Measurements from ENCODE around the gene TENM3.

The TENM3 gene

DNA sequence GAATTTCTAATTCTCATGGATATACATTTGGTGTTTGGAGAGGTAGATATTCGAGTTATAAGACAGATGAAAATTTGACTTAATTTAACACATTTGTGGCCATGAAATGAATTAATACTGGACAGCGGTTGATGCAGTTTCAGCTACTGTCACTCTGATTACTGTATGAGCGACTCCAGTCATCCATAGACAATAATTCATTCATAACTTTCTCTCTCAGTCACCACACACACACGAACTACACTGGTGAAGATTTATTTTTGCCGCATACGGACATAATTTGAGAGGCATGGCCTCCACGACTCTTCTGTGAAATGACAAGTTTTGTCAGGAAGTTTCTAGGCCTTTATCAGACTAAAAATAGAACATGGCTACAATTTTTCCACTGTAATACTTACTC is 177.0 kb downstream of the TENM3 start:
- no peak overlapping the region for H3K27ac ChIP-seq (ENCODE audit: extremely low read depth, low read depth, low read length)

DNA sequence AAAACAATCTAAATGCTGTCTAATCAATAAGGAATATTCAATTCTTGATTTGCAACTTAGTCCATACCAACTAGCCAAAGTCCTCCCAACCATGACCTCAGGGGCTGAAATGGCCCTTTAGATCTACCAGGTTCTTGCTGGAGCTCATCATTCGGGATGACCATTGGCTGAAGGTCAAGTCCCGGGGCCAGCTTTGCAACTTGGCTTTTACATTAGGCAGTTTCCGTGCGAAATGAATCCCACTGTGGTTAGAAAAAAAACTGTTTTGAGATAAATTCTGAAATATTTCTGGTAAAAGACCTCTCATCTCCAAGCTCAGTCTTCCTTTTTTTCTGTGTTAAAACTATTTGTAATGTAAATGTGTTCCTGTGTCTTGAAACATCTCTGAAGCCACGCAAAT is 178.6 kb downstream of the TENM3 start:
- Histone ChIP-seq H3K27ac (ENCODE audit: extremely low read depth, low read depth, low read length) (no peak overlapping the region), H3K4me1 (ENCODE audit: control insufficient read depth, insufficient read depth, low read length) (no peaks in the 10 kb centered on the region), H3K4me3 (ENCODE audit: low read depth, low read length) (no peak overlapping the region), H3K36me3 (ENCODE audit: control insufficient read depth in 2 of 2, insufficient read depth in 1 of 2, low read length in 2 of 2) (no peaks in the 10 kb centered on the region), H3K9me3 (ENCODE audit: control insufficient read depth, insufficient read depth, low read depth, low read length) (no peaks in the 10 kb centered on the region)
- ChIA-PET POLR2A (no interaction called here), CTCF (interaction anchor here (0.7 kb wide), 1 partner anchor 143 kb away, joined by 3 read pairs; no protein-coding TSS in a partner anchor)
- no peak for TF ChIP-seq ZBTB1 (tag by site-specific recombination; IDR thresholded peaks at IDR 0.05)
- TF ChIP-seq TSHZ1 (tag by site-specific recombination; IDR thresholded peaks at IDR 0.05; ENCODE audit: borderline replicate concordance), result no peak
- no peak for TF ChIP-seq ZNF521 (tag by site-specific recombination; IDR thresholded peaks at IDR 0.05)
- no peak for TF ChIP-seq ZNF140 (tag by site-specific recombination; IDR thresholded peaks at IDR 0.05)
- no peak for TF ChIP-seq ZNF501 (tag by site-specific recombination; IDR thresholded peaks at IDR 0.05)
- TF ChIP-seq ZNF26 (tag by site-specific recombination; IDR thresholded peaks at IDR 0.05), result no peak
- TF ChIP-seq, protein P1, sequence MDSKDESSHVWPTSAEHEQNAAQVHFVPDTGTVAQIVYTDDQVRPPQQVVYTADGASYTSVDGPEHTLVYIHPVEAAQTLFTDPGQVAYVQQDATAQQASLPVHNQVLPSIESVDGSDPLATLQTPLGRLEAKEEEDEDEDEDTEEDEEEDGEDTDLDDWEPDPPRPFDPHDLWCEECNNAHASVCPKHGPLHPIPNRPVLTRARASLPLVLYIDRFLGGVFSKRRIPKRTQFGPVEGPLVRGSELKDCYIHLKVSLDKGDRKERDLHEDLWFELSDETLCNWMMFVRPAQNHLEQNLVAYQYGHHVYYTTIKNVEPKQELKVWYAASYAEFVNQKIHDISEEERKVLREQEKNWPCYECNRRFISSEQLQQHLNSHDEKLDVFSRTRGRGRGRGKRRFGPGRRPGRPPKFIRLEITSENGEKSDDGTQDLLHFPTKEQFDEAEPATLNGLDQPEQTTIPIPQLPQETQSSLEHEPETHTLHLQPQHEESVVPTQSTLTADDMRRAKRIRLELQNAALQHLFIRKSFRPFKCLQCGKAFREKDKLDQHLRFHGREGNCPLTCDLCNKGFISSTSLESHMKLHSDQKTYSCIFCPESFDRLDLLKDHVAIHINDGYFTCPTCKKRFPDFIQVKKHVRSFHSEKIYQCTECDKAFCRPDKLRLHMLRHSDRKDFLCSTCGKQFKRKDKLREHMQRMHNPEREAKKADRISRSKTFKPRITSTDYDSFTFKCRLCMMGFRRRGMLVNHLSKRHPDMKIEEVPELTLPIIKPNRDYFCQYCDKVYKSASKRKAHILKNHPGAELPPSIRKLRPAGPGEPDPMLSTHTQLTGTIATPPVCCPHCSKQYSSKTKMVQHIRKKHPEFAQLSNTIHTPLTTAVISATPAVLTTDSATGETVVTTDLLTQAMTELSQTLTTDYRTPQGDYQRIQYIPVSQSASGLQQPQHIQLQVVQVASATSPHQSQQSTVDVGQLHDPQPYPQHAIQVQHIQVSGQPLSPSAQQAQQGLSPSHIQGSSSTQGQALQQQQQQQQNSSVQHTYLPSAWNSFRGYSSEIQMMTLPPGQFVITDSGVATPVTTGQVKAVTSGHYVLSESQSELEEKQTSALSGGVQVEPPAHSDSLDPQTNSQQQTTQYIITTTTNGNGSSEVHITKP (tag by site-specific recombination; IDR thresholded peaks at IDR 0.05), result no peak
- no peak for TF ChIP-seq ZNF157 (tag by site-specific recombination; IDR thresholded peaks at IDR 0.05)
- no peak for TF ChIP-seq ZNF664 (tag by site-specific recombination; IDR thresholded peaks at IDR 0.05)
- TF ChIP-seq GLIS2 (tag by site-specific recombination; IDR thresholded peaks at IDR 0.05), result no peak

More for the DNA sequence above, 177.0 kb downstream of the TENM3 start:
- POLR2A ChIA-PET, result no interaction called here
- Histone ChIP-seq H3K9me3 (ENCODE audit: control insufficient read depth, insufficient read depth, low read depth, low read length) (no peaks in the 10 kb centered on the region), H3K4me3 (ENCODE audit: low read depth, low read length) (no peak overlapping the region), H3K36me3 (ENCODE audit: control insufficient read depth in 2 of 2, insufficient read depth in 1 of 2, low read length in 2 of 2) (no peaks in the 10 kb centered on the region), H3K4me1 (ENCODE audit: control insufficient read depth, insufficient read depth, low read length) (no peaks in the 10 kb centered on the region)
- CTCF ChIA-PET, result interaction anchor here (0.6 kb wide), 1 partner anchor 1421 kb away, joined by 3 read pairs; no protein-coding TSS in a partner anchor
- TF ChIP-seq ZNF449 (tag by site-specific recombination; IDR thresholded peaks at IDR 0.05) (no peak), ZNF555 (tag by site-specific recombination; conservative IDR thresholded peaks at IDR 0.05) (no peak), ZNF624 (tag by site-specific recombination; IDR thresholded peaks at IDR 0.05) (no peak), SP7 (tag by site-specific recombination; IDR thresholded peaks at IDR 0.05) (no peak), OVOL3 (tag by site-specific recombination; IDR thresholded peaks at IDR 0.05) (no peak), ZNF621 (tag by site-specific recombination; IDR thresholded peaks at IDR 0.05) (no peak), ZNF174 (tag by site-specific recombination; IDR thresholded peaks at IDR 0.05) (no peak), ZNF707 (tag by site-specific recombination; IDR thresholded peaks at IDR 0.05) (no peak), GLIS2 (tag by site-specific recombination; IDR thresholded peaks at IDR 0.05) (no peak), GLI4 (tag by site-specific recombination; IDR thresholded peaks at IDR 0.05) (no peak), ZNF280C (tag by site-specific recombination; IDR thresholded peaks at IDR 0.05) (no peak), ZNF324 (tag by site-specific recombination; IDR thresholded peaks at IDR 0.05) (no peak)
- TF ChIP-seq, protein P2, sequence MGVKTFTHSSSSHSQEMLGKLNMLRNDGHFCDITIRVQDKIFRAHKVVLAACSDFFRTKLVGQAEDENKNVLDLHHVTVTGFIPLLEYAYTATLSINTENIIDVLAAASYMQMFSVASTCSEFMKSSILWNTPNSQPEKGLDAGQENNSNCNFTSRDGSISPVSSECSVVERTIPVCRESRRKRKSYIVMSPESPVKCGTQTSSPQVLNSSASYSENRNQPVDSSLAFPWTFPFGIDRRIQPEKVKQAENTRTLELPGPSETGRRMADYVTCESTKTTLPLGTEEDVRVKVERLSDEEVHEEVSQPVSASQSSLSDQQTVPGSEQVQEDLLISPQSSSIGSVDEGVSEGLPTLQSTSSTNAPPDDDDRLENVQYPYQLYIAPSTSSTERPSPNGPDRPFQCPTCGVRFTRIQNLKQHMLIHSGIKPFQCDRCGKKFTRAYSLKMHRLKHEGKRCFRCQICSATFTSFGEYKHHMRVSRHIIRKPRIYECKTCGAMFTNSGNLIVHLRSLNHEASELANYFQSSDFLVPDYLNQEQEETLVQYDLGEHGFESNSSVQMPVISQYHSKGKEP (tag by site-specific recombination; IDR thresholded peaks at IDR 0.05), result no peak
